Right renal pelvis (tissue), 4 donors: ENCODE results near the gene CNMD. TPM values are rescaled to one million over a fixed set of nuclear protein-coding genes. Genes with fewer than 3 reads are reported as not detected.

Source experiments
- DNase-seq, 4 donors: peaks; one replicate each; pipeline ENCODE4 v3.0.0-alpha.2; 2013; ENCODE audit warnings: low read depth in 4 of 4, low spot score in 3 of 4, missing footprints in 1 of 4
- polyA plus RNA-seq, 4 donors: library from polyadenylated mRNA; unstranded; fragments of 120-200 nt; gene quantifications; one replicate each; pipeline ENCODE4 v1.2.1, GENCODE V29; 2013; ENCODE audit not compliant: insufficient read length in 4 of 4

CNMD gene
- 1 to 10 TPM in 1 of 4 donors, under 1 TPM in 3; 0.69 to 2.3 (median 0.97) TPM for polyA plus RNA-seq

DNA sequence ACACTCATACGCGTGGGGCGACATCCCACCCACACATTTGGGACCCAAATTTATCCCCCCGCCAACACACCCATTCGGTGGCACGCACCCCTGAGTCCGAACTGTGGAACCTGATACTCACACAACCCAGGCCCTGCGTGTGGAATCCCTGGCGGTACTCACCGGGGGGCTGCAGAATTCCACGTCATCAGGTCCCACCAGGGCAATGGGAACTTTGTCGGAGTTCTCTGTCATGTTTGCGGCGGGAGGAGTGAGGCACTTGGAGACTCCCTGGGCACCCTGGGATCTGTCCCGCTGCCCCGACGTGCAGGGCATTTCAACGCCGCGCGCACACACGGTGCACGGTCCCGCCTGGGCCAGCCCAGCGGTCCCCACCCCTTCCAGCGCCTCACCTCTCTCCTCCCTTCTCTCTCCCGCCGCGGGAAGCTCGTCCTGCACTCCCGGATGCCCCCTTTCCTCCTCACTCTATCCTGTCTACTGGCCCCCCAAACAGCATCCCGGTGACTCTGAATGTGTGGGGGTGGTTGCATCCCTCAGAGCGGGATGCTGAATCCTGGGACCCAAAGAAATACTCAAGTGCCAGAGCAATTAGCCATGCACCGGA, at the start of gene CNMD:
Gene CNMD, minus strand, starts transcription at position 353 of the 604 bp plus-strand sequence. Its CDS starts 119 bp downstream, at position 234.
- no peak for DNase-seq

DNA sequence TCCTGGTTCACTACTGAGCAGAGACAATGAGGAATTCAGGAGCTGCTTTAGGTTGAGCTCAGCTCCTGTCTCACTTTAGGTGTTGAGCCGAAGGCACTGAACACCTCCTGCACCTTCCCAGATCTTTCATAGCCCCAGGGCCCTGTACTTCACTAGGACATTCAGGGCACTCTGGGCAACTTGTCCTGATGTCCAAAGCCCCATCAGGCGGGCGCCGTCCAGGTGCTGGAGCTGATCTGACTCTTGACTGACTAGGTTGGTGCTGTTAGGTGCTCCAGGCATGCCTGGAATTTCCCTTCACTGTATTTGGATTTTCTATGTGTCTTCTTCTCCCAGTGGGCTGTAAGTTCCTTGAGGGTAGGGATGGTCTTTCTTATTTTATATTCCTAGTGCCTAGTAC, 48.4 kb upstream of the CNMD start:
- no peak for DNase-seq

DNA sequence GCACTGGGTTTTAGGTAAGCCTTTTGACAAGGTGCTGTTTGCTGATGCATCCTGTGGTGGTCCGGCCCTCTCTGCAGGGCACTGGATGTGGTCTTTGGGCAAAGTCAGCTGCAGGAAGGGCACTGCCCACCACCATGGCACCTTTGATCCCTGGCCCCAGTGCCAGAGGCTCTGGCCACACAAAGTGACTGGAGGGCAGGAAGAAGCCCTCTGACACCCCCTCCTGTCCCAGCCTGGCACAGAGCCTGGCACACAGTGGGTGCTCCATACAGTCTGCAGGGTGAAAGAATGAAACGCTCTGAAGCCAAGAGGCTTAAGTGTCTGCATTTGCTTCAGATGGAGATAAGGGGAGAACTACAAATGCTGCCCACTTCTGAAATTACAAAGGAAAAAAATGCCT, 47.6 kb upstream of the CNMD start:
- no peak for DNase-seq

DNA sequence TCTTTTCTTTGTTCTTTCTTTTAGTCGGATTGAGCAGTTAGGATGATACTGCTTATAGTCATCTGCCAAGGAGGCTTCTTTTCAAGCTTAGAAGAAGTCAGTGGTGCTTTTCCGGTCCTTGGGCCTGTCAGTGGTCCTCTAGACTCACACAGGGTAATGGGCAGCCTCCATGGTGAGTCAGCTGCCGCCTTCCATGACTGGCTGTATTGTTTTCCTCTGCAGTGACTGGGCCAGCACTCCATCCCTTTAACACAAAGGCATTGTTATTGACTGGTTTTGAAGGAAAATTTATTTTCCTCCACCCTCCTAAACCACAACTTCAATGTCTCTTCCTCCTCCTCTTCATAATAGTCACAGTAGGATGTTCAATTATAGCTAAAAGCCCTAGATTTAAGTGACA, 47.1 kb upstream of the CNMD start:
- no peak for DNase-seq

DNA sequence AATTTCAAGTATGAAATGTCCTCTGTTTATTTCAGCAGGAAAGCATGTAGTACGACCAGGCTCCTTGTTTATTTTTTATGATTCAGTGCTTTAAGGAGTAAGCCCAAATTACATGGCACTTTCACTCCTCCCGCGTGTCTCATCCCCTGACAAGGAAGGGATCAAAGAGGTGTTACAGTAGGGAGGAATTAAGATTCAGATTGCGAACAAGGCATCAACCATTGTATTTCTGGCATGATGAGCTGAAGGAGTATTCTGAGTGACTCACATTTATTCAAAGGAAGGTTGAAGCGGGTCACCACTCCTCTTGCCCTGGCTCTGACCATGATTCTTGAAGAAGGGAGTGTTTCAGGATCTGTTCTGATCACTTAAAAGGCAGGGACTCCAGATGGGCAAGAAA, 46.1 kb upstream of the CNMD start:
- DNase-seq, result no peak

DNA sequence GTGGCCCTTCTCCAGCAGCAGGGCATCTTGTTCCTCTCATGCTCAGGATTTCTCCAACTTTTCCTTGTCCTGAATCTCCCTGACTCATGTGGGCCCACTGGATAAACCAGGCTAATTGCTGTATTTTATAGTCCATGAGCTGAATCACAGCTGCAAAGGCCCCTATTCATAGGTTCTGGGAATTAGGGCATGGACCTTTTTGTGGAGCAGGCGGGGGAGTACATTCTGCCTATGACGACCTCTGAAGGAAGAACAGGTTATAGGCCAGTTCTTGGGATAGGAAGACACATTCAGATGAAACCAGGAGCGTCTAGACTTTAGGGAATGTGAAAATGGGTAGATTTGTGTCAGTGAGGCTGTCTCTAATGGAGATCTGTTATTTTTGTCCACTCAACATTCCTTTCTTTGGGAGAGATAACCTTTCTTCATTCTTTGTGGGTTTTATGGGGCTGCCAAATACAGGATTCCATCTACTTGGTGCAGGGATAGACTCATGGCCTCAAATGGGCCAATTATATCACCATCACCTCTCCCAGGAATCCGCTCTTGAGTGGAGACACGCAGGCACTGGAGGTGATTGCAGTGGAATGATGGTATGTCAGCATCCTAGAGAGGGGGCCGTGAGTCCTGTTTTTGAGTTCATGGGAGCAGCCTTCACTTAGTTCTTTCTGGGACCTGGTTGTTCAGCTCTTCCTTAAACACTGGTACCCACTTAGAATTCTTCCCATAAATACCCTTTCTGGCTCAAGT, 45.1 kb upstream of the CNMD start:
- no peak for DNase-seq

DNA sequence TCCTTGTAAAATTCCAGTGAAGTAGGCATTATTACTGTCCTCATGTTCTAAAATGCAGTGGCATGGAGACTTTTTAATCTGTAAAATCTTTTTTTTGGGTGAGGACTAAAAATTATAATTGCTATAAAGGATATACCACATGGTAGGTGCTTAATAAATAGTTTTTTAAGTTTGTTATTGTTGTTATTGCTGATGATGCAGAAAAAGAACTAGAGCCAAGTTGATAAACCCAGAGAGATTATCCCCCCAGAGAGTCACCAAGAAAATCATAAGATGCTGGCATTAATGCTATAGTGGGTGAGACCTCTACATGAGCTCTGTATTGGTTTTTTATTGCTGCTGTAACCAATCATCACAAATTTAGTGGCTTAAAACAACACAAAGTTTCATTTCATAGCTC, 44.3 kb upstream of the CNMD start:
- DNase-seq, result no peak

DNA sequence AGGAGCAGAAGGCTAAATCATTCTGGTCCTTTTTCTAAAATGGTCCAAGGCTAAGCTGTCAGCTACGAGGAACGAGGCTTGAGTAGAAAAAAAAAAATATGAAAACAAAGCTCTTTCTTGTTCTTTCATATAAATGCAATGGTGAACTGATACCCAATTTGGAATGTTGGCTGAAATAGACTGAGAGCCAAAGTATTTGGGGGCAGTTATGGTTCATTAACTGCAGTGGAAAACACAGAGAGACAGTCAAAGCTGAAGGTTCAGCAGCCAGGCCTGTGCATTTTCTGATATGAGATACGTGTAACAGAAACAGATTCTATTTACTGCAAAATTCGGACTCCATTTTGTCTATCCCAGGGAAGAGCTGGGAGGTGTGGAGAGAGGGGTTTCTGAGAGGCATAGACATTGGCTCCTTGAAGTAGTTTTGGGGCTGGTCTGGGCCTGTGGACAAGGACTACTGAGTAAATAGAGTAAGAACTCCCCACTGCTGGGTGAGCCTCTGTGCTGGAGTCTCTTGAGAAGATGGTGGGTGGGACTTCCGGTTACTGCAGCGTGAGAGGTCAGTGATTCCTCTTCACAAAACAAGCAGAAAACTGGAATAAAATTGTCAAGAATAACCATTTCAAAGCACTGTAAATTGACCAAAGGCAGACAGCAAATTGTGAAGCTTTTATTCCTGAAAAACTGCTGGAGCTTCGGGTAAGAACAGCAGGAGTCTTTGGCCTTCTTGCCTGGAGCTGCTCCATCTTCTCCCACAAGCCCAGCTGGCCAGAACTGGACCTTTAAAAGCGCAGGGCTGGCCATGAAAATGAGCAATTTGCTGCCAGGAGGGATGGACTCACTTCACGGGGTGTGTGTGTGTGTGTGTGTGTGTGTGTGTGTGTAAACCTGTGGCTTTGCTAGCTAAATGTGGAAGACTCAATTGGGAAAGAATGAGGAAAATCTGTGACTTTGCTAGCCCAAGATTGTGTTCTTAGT, 43.1 kb upstream of the CNMD start:
- peak in 1 of 4 donors; percentile 15 for DNase-seq

DNA sequence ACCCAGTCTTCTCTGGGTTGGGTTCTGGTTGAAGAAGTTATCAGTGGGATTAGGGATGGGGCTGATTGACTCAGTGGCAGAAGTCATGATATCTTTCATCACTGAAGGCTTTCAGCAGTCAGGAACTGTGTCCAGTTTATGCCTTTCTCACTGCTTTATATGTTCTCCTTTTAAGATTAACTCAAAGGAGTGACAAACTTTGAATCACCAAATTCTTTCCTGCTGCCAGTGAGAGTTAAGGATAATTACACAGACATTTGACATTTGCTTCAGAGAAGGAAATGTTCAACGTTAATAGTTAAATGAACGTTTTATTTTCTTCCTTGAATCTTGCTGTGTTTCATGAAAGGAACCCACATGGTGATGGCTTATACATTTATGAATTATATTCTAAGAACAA, 41.0 kb upstream of the CNMD start:
- DNase-seq, result no peak

DNA sequence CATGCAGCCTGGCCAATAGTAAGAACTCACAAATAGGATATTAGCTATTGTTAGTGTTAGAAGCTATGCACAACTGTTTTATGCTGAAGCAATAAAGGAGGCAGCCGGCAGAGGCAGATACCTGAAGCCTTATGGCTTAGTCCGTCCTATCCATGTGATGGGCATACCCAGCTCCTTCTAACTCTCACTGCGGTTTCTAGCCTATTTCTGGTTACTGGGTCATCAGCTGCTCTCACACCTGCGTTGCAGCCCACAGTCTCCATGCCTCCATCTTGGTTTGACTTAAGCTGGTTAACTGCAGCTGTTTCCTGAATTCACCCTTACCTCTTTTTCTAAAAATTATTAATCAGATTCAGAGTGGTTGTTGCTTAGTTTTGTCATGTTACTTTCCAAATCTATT, 40.5 kb upstream of the CNMD start:
- no peak for DNase-seq

DNA sequence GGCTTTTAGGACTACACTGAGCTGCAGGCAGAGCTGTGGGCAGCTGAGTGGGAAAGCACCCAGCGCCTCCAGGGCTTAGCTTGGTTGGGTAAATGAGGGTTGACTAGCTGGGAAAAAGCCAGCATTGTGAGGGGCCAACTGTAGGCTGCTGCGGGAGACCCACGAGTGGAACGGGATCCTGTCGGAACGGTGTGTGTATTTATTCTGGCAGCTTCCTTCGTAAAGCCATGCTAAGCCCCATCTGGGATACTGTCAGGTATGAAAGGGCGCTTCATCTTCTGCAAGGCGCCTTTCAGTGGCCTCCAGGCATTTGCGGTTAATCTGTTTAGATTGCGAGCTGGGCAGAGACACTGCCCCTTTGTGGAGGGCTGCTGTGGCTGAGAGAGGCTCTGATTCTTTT, 39.5 kb upstream of the CNMD start:
- no peak for DNase-seq

DNA sequence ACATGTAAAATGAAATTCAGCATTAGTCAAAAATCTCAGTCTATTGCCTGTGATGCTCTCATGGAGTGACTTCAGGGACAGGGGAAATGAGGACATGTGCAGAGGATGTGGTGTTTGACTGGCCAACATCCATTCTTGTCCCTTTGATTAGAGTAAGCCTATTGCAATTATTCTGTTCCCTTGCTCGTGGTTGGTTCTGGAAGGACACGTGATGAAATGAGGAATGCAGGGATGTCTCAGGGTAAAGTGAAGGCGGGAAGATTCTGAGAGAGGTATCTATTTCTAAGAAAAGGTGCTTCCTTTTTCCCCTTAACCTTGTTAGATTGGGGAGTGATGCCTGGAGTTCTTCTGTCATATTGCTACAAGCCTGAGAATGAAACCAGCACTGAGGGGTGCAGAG, 37.1 kb upstream of the CNMD start:
- no peak for DNase-seq

DNA sequence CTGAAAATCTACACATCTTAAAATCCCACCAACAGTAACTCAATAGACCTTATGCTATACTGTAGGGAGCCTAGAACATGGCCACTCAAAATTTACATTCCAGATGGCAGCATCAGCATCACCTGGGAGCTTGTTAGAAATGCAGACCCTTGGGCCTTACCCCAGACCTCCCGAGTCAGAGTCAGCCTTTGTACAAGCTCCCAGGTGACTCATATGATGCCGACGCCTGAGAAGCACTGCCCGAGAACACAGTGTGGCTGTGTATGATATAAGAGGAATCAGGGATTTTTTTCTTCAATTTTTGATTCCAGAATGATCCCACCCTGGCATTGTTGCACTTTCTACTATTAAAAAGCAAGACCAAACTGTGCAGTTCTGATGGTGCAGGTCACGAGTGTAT, 35.9 kb upstream of the CNMD start:
- no peak for DNase-seq

DNA sequence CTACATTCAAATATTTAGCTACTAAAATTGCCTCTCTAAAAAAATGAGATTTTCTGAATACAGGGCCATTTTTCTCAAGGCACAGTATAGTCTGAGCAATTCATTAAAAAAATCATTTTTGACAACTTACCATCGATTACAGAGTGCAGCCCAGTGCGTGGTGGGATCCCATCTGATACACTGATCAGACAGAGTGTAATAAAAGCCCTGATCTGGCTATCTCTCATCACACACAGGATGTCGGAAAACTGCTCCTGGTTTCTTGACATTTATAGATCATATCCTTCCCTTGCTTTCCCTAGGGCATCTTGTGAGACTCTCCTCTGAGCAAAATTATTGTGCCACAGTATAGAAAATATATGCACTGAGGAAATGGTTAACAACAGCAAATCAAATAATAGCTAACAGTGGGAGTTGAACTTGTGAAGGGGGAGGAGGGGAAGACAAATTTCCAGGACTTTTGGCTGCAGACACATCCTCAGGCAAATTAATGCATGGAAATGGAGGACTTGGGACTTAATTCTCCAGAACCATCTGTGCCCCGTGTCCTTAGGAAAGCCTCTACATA, 28.4 kb upstream of the CNMD start:
- no peak for DNase-seq

DNA sequence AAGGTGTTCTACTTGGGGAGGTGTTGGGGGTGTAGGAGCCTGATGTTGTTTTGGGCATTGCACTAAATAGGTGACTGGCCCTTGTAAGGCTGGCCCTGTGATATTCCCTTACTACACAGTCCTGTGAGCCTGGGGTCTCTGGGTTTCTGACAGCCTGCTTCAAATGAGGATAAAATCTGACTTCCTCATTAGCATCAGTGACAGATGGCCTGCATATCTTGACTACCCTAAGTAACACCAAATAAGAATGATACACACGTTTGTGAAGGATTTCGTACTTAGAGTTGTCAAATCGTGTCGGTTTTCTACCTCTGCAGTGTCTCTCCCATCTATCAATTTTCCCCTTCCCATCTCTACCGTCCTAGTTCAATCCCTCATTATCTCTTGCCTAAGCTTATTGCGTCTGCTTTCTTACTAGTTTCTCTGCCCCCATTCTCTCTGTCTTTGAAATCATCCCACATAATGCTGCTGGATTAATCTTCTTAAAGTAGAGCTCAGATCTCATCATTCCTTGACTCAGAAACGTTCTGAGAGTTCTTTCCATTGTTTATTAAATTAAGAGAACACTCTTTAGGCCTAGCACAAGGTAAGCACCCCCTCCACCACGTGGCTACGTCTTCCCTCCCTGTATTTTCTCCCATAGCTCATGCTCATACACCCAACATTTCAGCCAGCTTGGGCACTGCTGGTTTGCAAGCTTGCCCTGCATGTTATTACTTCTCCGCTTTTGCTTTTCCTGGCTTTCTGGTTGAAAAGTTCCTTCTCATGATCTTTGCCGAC, 26.2 kb upstream of the CNMD start:
- DNase-seq, result no peak

DNA sequence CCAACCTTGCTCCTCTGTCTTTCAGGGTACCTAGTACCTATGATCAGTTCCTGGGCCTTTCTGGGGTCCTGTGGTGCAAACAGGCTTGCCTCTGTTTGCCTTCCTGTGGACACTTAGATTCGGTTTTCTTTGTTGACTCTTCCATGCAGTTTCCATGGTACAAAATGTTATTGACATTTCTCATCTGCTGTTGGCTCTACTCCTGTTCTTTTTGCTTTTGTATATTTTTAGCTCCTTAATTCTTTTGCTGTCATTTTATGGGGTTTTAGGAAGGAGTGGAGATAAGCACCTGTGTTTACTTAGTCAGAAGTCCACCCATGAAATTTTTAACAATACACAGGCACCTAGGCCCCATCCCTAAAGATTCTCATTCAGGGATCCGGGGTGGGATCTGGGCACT, 20.5 kb upstream of the CNMD start:
- no peak for DNase-seq

DNA sequence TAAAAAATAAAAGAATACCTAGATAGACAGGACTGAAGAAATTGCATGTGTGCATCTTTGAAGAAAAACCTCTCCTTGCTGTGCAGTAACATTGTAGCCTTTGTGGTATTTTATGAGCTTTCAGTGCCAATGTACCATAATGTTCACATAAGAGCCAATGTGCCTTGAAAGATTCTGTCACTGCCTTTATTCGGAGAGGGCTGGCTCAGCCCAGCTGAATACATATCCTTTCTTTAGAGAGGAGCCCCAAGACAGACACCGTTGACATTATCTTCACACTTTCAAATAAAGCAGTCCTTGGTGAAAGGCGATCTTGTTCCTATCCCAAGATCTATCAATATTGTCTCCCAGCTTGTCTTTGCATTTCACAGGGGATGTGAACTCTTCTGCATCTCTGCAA, 18.5 kb upstream of the CNMD start:
- no peak for DNase-seq

DNA sequence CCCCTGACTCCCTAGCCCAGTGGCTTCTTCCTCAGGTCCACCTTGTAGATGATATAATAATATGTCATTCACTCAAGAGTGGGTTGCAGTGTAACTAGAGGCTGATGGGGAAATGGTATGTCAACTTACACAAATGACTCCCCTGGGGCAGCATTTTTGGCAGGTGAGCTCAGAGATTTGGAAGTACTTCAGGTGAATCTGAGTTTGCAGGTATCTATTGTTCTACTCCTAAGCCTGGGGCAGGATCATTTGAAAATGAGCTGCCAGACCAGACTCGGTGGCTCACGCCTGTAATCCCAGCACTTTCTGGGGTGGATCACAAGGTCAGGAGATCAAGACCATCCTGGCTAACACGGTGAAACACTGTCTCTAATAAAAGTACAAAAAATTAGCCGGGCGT, 11.6 kb upstream of the CNMD start:
- no peak for DNase-seq

DNA sequence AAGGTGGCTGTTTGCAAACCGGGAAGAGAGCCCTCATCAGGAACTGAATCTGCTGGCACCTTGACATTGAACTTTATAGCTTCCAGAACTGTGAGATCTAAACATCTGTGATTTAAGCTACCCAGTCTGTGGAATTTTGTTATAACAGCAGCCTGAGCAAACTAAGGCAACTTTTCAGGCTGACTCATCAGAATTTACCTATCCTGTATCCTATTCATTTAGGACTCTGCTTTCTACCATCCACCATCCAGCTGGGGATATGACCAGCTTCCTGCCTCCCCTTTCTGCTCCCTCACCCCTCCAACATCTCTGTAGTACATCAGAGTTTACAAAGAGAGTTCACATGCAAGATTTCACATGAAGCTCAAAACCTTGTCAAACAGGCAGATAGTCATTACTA, 11.1 kb upstream of the CNMD start:
- no peak for DNase-seq

DNA sequence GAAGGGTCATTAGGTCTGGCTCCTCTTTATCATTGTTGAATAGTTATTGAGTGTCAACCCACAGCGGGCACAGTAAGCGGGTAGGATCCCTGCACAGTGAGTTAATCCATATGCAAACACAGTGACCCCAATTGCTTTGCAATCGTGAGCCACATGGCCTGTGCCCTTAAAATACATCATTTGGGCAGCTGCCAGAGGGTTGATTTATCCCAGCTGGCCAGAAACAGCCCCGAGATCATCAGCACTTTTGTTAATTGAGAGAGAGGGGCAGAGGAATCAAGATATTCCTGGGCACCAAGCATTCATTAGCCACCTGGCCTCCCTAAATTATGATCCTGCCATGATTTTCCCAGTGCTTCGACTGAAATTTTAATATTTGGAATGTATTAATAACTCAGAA, 9.8 kb upstream of the CNMD start:
- DNase-seq, result no peak
